NAMALWA (cell line): ENCODE results near the gene SF3B2.
"Not testable (repeated sequence)": the region's sequence is repeated elsewhere in the genome, so short reads cannot be mapped to it uniquely, and the experiment has no call there.

Source experiments
- DNase-seq: peaks from one replicate; pipeline ENCODE4 v3.0.0-alpha.2; 2015; ENCODE audit warnings: low spot score

The SF3B2 gene

GRCh38 chr11:66051766-66052663, at the start of gene SF3B2:
Gene SF3B2 (plus strand): TSS chr11:66052364. CDS start chr11:66052385, 21 bp downstream.
- DNase-seq, result peak; percentile 98

- DNase-seq, result no peak
Measured at GRCh38 chr11:66002648-66003225, 49.4 kb upstream of the SF3B2 start.

- DNase-seq, result no peak
Measured at GRCh38 chr11:66003291-66003690, 48.9 kb upstream of the SF3B2 start.

GRCh38 chr11:66004186-66004585, 48.0 kb upstream of the SF3B2 start:
- no peak for DNase-seq

- no peak for DNase-seq
Measured at GRCh38 chr11:66006134-66006890, 45.9 kb upstream of the SF3B2 start.

GRCh38 chr11:66006891-66007176, 45.3 kb upstream of the SF3B2 start:
- no peak for DNase-seq

GRCh38 chr11:66007201-66007634, 44.9 kb upstream of the SF3B2 start:
- DNase-seq, result no peak

GRCh38 chr11:66008095-66008467, 44.1 kb upstream of the SF3B2 start:
- DNase-seq, result no peak

- no peak for DNase-seq
Measured at GRCh38 chr11:66008468-66009101, 43.6 kb upstream of the SF3B2 start.

GRCh38 chr11:66010036-66010435, 42.1 kb upstream of the SF3B2 start:
- DNase-seq, result not testable (repeated sequence)

GRCh38 chr11:66011239-66011784, 40.9 kb upstream of the SF3B2 start:
- no peak for DNase-seq

- no peak for DNase-seq
Measured at GRCh38 chr11:66011785-66012303, 40.3 kb upstream of the SF3B2 start, which contains the start of gene CST6. Gene CST6 (plus strand): TSS chr11:66012008. CDS start chr11:66012045, 37 bp downstream.

GRCh38 chr11:66012371-66012945, 39.7 kb upstream of the SF3B2 start:
- no peak for DNase-seq

- no peak for DNase-seq
Measured at GRCh38 chr11:66012946-66013761, 39.0 kb upstream of the SF3B2 start.

- no peak for DNase-seq
Measured at GRCh38 chr11:66013762-66014100, 38.4 kb upstream of the SF3B2 start.

- DNase-seq, result no peak
Measured at GRCh38 chr11:66014804-66015453, 37.2 kb upstream of the SF3B2 start.

- DNase-seq, result no peak
Measured at GRCh38 chr11:66015454-66015881, 36.7 kb upstream of the SF3B2 start.

GRCh38 chr11:66015936-66016792, 36.0 kb upstream of the SF3B2 start:
- no peak for DNase-seq

GRCh38 chr11:66016793-66017177, 35.4 kb upstream of the SF3B2 start:
- no peak for DNase-seq
